ENCODE data around the gene MAP3K10.

GRCh38 chr19:40198272-40198990, 7.2 kb downstream of the MAP3K10 start:
- TF ChIP-seq POLR2A (IDR thresholded peaks at IDR 0.05; ENCODE audit: low read depth, low read length) (no peak), TAF1 (IDR thresholded peaks at IDR 0.05; ENCODE audit: low read depth, low read length) (no peak), POLR2AphosphoS5 (IDR thresholded peaks at IDR 0.05; ENCODE audit: low read depth, low read length) (no peak)

Measured in GM12891 (cell line).